Upper lobe of right lung (tissue), 1 donor: ENCODE measurements around the gene ITPRIP. TPM values are rescaled to one million over a fixed set of nuclear protein-coding genes. Genes with fewer than 3 reads are reported as not detected.

Experiments used
- ATAC-seq: fragments of 200-7000 bp; cut with Tn5 transposase; one replicate; pipeline ENCODE4 v1.9.1; 2020; ENCODE audit warnings: mild to moderate bottlenecking, moderate library complexity
- DNase-seq: peaks from one replicate; pipeline ENCODE4 v3.0.0-alpha.2; 2020
- H3K27ac ChIP-seq: fragments of 200-600 bp; one replicate; pipeline ENCODE4 v1.8.0; 2022
- H3K27me3 ChIP-seq: fragments of 200-600 bp; one replicate; pipeline ENCODE4 v1.8.0; 2022; ENCODE audit warnings: mild to moderate bottlenecking
- H3K36me3 ChIP-seq: fragments of 200-600 bp; one replicate; pipeline ENCODE4 v1.8.0; 2022
- H3K4me1 ChIP-seq: fragments of 200-600 bp; one replicate; pipeline ENCODE4 v1.8.0; 2022
- H3K4me3 ChIP-seq: fragments of 200-600 bp; one replicate; pipeline ENCODE4 v1.8.0; 2022; ENCODE audit warnings: mild to moderate bottlenecking
- H3K9me3 ChIP-seq: fragments of 200-600 bp; one replicate; pipeline ENCODE4 v1.8.0; 2022
- CTCF ChIP-seq: fragments of 200-600 bp; IDR thresholded peaks from one replicate; pipeline ENCODE4 v1.8.0; 2022; ENCODE audit warnings: antibody characterized with exemption
- intact Hi-C: fragments of 100-400 bp; cut with DNase I; formaldehyde crosslinking; loops from one replicate; pipeline ENCODE4 v1.11.0; 2022
- total RNA-seq: library from RNA; stranded (reverse); fragmentation: NEBNext Ultra II Directional; extraction: Animal tissue kit (Norgen Biotek cat#: 25700); gene quantifications from one replicate; pipeline ENCODE4 v1.2.1, GENCODE V29; 2021
- donor health status: DM: no; HTN: yes; CAD: no; lungs with severe emphysema.

The ITPRIP gene
- total RNA-seq, 1 donor from 2014 or later = 34.4 TPM

DNA sequence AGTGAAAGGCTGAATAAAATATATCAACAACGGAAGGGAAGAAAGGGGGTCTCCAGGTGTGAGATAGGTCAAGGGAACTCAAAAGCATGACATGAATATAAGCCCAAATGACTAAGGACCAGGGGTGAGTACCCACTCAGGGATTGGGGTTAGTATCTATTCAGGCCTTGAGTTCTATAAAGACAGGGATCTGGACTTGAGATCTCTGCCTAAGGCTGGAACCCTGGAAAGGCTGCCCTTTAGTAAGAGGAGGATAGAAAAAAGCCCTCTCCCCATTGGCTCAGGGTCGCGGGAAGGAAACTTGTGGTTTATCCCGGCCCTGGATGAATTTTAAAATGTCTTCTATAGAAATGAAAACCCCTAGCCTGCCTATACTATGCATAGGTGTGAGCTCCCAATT is 2.4 kb upstream of the ITPRIP start:
- DNase-seq (no peak), ATAC-seq (no peak)
- no peak for TF ChIP-seq CTCF
- intact Hi-C loops = no loop called here
- Histone ChIP-seq H3K9me3 (no peaks in the 10 kb centered on the region), H3K36me3 (no peaks in the 10 kb centered on the region), H3K27ac (peak overlapping the region; percentile 97), H3K4me3 (no peak overlapping the region), H3K27me3 (no peaks in the 10 kb centered on the region), H3K4me1 (peaks cover 32% of the 10 kb centered on the region)

DNA sequence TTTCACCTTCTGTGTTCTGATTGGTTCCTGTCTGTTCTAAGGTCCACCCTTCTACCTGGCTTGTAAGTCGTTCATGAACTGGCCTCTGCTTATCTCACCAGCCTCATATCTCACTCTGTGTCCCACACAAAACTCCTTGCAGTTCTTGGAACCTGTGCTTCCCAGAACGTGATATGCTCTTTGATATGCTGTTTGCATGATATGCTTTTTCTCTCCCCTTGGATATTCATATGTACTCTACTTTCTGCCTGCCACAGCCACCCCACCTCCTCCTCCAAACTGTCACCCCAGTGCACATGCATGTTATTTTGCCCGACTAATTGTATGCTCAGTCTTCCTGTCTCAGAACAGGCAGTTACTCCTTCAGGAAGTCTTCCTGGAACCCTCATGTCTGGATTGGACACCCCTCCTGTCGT is 1.9 kb upstream of the ITPRIP start:
- ATAC-seq = peak; percentile 49
- Histone ChIP-seq H3K27ac (peak overlapping the region; percentile 97), H3K4me3 (peak overlapping the region; percentile 91), H3K9me3 (no peaks in the 10 kb centered on the region), H3K36me3 (no peaks in the 10 kb centered on the region), H3K27me3 (no peaks in the 10 kb centered on the region), H3K4me1 (peaks cover 37% of the 10 kb centered on the region)
- intact Hi-C loops = no loop called here
- TF ChIP-seq CTCF = no peak
- DNase-seq = no peak

GRCh38 chr10:104339469-104340110 is 1.3 kb upstream of the ITPRIP start:
- Histone ChIP-seq H3K27ac (peak overlapping the region; percentile 97), H3K9me3 (no peaks in the 10 kb centered on the region), H3K4me3 (peak overlapping the region; percentile 91), H3K27me3 (no peaks in the 10 kb centered on the region), H3K4me1 (peaks cover 42% of the 10 kb centered on the region), H3K36me3 (peaks cover 2% of the 10 kb centered on the region)
- ATAC-seq (peak; percentile 30), DNase-seq (no peak)
- intact Hi-C loops = no loop called here
- no peak for TF ChIP-seq CTCF

DNA sequence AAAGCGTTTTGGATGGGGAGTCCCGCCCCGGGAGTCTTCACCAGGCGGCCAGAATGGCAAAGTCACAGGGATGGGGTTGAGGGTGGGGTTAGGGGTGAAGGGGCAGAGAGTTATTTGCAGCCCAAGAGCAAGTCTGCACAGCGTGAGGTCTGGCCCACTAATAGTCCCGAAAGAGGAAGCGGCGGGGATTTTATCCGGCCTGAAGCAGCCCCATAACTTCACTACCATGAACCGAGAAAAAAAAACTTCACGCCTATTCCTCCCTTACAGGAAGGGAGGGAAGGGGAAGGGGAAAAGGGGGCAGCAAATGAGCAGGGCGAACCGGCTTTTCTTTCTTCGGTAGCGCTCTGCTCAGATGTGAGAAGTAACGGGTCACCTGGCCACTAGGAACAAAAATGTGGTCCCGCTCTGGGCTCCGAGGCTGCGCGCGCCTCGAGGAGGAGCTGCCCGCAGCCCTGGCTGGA is 712 bp downstream of the ITPRIP start:
- no peak for TF ChIP-seq CTCF
- H3K27me3 ChIP-seq = no peaks in the 10 kb centered on the region
- peak overlapping the region; percentile 91 for H3K4me3 ChIP-seq
- peaks cover 4% of the 10 kb centered on the region for H3K36me3 ChIP-seq
- intact Hi-C loops = no loop called here
- no peak for DNase-seq
- ATAC-seq = peak; percentile 52
- peaks cover 54% of the 10 kb centered on the region for H3K4me1 ChIP-seq
- peak overlapping the region; percentile 97 for H3K27ac ChIP-seq
- no peaks in the 10 kb centered on the region for H3K9me3 ChIP-seq

DNA sequence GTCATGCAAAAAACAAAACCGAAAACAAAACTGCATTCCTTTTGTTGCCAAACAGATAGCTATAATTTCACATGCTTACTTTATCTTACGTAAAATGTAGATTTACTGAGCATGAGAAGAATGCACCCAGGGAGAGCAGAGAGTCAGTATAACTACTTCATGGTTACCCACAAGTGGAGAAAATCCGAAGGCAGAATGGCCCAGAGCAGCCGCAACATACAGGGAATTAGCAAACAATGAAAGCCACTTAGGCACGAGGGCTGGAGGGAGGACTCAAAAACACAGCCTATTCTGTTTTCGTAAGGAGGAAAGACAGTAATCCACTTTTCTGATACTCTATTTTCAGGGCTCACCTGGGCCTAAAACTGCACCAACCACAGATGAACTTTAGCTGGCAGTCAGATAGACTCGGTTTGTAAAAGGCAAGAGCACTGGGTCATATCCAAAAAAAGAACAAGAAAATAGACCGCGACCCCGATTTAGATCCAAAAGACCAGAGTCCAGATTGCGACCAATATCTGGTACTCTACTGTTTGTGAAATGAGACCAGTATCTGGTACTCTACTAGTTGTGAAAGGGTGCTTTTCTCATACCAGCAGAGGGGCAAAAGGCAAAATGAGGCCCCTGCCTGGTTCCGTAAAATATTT is 1.3 kb downstream of the ITPRIP start:
- Histone ChIP-seq H3K27ac (peak overlapping the region; percentile 97), H3K4me3 (peak overlapping the region; percentile 91), H3K9me3 (no peaks in the 10 kb centered on the region), H3K36me3 (peaks cover 4% of the 10 kb centered on the region), H3K4me1 (peaks cover 60% of the 10 kb centered on the region), H3K27me3 (no peaks in the 10 kb centered on the region)
- no peak for TF ChIP-seq CTCF
- intact Hi-C loops = no loop called here
- DNase-seq (no peak), ATAC-seq (peak; percentile 1)
